Spleen (tissue), 7 donors: ENCODE data around the gene ADAM8.

Experiments
- CTCF ChIP-seq, 11 experiments: fragments of 200-600 bp in 7 of 11; fragments of 450-650 bp in 4 of 11; sonication (generic) in 4 of 11; IDR thresholded peaks in 8 of 11; conservative IDR thresholded peaks in 3 of 11; 1 replicate in 7 of 11; 2 replicates in 4 of 11; pipeline versions ENCODE4 v1.4.0 to v1.8.0; 2016 to 2021; ENCODE audit warnings: antibody characterized with exemption in 11 of 11, inconsistent platforms in 4 of 11, mild to moderate bottlenecking in 1 of 11
- POLR2A ChIP-seq, 3 donors: fragments of 450-650 bp; IDR thresholded peaks; one replicate each; pipeline ENCODE4 v1.5.1; 2017; ENCODE audit warnings: antibody characterized with exemption in 3 of 3, mild to moderate bottlenecking in 1 of 3
- donor health status: DM: no; HTN: no; CAD: no; lungs with moderate emphysema.
- donor health status: DM: no; HTN: no; CAD: no.
- donor health status: DM: no; HTN: no; CAD: no.

- TF ChIP-seq POLR2A (IDR thresholded peaks at IDR 0.05) (no peak), CTCF (IDR thresholded peaks at IDR 0.05 in 8 of 11, conservative IDR thresholded peaks at IDR 0.05 in 3 of 11) (no peak)
Measured at GRCh38 chr10:133264461-133264860, 12.2 kb downstream of the ADAM8 start.
